Activated B cell treated with CpG ODN at 0.5 μM for 24 hours (primary cell): Measurements from ENCODE around the gene RPS28. TPM values are rescaled to one million over a fixed set of nuclear protein-coding genes. Genes with fewer than 3 reads are reported as not detected.

Source experiments
- ATAC-seq: fragments of 200-7000 bp; cut with Tn5 transposase; one replicate; pipeline ENCODE4 v1.10.0; 2021; ENCODE audit warnings: low read depth, mild to moderate bottlenecking, moderate library complexity
- CTCF ChIA-PET: fragments of 350-600 bp; sonication (Branson Sonifier 250); formaldehyde crosslinking; loops from one replicate; lab custom pipeline; 2021; ENCODE audit warnings: antibody characterized with exemption; lab: Charles Lee
- POLR2A ChIA-PET: fragments of 350-600 bp; sonication (Branson Sonifier 250); formaldehyde crosslinking; loops from one replicate; lab custom pipeline; 2021; ENCODE audit warnings: antibody characterized with exemption; lab: Charles Lee
- DNase-seq: peaks from one replicate; pipeline ENCODE4 v3.0.0; 2022
- H3K27ac Mint-ChIP-seq: one replicate; pipeline ENCODE4 v1.8.0; 2020; ENCODE audit warnings: mixed read lengths
- H3K27me3 Mint-ChIP-seq: one replicate; pipeline ENCODE4 v1.8.0; 2021; ENCODE audit warnings: mixed read lengths
- H3K36me3 Mint-ChIP-seq: one replicate; pipeline ENCODE4 v1.8.0; 2021; ENCODE audit warnings: low read depth, mixed read lengths
- H3K4me1 Mint-ChIP-seq: one replicate; pipeline ENCODE4 v1.8.0; 2021; ENCODE audit warnings: mixed read lengths
- H3K4me3 Mint-ChIP-seq: one replicate; pipeline ENCODE4 v1.8.0; 2020; ENCODE audit warnings: mild to moderate bottlenecking, mixed read lengths
- H3K9me3 Mint-ChIP-seq: one replicate; pipeline ENCODE4 v1.8.0; 2020; ENCODE audit warnings: mixed read lengths
- intact Hi-C: fragments of 100-400 bp; cut with micrococcal nuclease; formaldehyde crosslinking; loops from one replicate; pipeline ENCODE4 v1.15.1; 2024
- total RNA-seq: library from RNA; stranded (reverse); gene quantifications from 2 replicates; pipeline ENCODE4 v1.2.3, GENCODE V29; 2022
- TF ChIP-seq, protein P1 (sequence below): fragments of 200-600 bp; IDR thresholded peaks from one replicate; pipeline ENCODE4 v1.8.0; 2022; ENCODE audit warnings: antibody characterized with exemption, mild to moderate bottlenecking

Gene RPS28
- total RNA-seq, 1 donor from 2014 or later, result 3,149 TPM

DNA sequence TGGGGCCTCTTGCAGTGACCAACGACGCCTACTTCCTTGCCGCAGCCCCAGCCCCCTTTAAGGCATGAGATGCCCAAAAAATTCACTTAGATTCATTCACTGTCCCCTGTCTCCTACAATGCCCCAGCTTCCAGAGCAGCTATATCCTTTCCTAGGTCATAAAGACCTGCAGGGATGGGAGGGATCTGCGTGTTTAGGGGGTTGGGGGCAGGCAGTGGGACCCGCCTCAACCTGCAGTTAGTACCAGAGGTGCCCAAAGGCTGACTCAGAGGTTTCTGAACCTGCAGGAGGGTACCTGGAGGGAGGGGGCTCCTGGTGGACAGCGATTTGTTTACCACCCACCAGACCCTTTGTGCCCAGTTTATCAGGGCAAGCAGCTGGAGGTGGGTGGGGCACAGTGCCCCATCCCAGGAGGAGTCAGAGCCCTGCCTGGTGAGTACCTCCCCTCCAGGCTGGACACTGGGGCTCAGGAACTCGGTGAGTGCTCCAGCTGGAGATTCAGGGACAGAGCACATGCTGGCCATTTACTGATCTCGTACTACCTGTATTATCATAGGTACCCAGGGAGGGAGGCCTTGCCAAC is 10.1 kb downstream of the RPS28 start:
- no peak overlapping the region for H3K27ac Mint-ChIP-seq
- H3K4me3 Mint-ChIP-seq, result no peak overlapping the region
- DNase-seq (no peak), ATAC-seq (no peak)
- ChIA-PET CTCF (interaction anchor here (0.6 kb wide), 1 partner anchor 27 kb away, joined by 3 read pairs; no protein-coding TSS in a partner anchor), POLR2A (no interaction called here)
- H3K4me1 Mint-ChIP-seq, result peaks cover 5% of the 10 kb centered on the region
- peaks cover 17% of the 10 kb centered on the region for H3K27me3 Mint-ChIP-seq
- no peaks in the 10 kb centered on the region for H3K9me3 Mint-ChIP-seq
- TF ChIP-seq, protein P1, sequence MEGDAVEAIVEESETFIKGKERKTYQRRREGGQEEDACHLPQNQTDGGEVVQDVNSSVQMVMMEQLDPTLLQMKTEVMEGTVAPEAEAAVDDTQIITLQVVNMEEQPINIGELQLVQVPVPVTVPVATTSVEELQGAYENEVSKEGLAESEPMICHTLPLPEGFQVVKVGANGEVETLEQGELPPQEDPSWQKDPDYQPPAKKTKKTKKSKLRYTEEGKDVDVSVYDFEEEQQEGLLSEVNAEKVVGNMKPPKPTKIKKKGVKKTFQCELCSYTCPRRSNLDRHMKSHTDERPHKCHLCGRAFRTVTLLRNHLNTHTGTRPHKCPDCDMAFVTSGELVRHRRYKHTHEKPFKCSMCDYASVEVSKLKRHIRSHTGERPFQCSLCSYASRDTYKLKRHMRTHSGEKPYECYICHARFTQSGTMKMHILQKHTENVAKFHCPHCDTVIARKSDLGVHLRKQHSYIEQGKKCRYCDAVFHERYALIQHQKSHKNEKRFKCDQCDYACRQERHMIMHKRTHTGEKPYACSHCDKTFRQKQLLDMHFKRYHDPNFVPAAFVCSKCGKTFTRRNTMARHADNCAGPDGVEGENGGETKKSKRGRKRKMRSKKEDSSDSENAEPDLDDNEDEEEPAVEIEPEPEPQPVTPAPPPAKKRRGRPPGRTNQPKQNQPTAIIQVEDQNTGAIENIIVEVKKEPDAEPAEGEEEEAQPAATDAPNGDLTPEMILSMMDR, result no peak
- H3K36me3 Mint-ChIP-seq, result no peaks in the 10 kb centered on the region
- intact Hi-C loops, result no loop called here

DNA sequence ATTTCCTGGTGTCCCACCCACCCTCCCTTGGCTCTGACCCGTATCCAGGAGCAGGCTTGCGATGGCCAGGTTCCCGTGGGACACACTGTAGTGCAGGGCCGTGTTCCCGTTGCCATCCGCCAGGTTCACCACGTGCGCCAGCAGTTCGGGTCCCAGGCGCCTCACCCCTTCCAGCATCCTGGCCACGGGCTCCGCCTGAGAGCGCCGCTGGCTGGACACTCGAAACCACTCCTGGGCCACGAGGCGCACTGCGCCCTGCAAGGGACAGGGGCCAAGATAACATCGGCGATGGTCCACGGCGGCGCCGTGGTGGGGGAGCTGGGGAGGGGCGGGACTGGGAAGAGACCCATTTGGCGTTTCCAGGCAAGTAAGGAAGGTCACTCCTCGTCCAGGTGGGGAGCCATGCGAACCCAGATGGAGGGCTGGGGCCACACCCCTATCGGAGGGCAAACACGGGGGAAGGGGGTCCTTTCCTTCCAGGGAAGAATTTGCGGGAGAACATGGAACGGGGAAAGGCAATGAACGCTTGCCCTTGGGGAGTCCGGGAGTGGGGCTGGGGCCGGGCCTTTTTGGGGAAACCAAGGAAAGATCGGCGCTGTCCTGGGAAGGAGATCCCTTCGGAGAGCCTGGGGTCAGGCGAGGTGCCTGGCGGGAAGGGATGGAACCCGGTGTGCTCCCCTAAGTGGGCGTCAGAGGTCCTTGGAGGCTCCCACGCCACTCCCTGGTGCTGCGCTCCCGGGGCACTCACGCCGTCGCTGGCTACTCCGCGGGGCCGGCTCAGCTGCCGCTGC is 11.9 kb downstream of the RPS28 start:
- H3K9me3 Mint-ChIP-seq, result no peaks in the 10 kb centered on the region
- POLR2A ChIA-PET, result no interaction called here
- no peak overlapping the region for H3K27ac Mint-ChIP-seq
- H3K4me1 Mint-ChIP-seq, result peaks cover 7% of the 10 kb centered on the region
- CTCF ChIA-PET, result no interaction called here
- no peaks in the 10 kb centered on the region for H3K36me3 Mint-ChIP-seq
- ATAC-seq, result no peak
- intact Hi-C loops, result no loop called here
- H3K27me3 Mint-ChIP-seq, result peaks cover 23% of the 10 kb centered on the region
- TF ChIP-seq, protein P1, result no peak
- DNase-seq, result no peak
- no peak overlapping the region for H3K4me3 Mint-ChIP-seq

DNA sequence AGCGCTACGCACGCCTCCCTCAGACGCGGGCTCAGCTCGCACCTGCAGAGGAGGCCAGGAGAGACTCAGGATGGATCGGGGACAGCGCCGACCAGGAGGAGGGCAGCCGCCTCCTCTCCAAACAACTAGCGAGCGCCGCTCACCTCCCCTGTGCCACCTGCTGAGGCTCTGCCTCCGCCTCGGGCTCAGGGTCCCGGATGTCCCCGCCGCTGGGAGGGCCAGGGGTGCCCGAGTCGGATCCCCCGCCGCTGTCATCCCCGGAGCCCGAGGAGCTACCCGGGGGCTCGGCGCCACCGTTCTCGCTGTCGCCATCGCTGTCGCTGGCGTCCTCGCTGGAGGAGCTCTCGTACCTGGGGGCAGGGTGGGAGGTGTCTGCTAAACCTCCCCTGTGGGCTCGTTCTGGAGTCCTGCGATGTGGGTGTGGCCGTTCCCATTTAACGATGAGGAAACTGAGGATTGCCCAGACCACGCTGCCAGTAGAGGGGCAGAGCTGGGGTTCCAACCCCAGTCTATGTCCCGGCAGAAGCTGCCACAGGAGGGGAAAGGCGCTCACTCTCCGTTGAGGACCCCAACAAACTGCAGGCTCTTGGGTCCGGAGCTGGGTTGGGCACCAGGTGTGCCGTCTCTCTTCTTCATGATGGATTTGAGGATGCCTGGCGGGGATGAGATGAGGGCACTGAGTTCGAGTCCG is 12.6 kb downstream of the RPS28 start:
- no peak for DNase-seq

DNA sequence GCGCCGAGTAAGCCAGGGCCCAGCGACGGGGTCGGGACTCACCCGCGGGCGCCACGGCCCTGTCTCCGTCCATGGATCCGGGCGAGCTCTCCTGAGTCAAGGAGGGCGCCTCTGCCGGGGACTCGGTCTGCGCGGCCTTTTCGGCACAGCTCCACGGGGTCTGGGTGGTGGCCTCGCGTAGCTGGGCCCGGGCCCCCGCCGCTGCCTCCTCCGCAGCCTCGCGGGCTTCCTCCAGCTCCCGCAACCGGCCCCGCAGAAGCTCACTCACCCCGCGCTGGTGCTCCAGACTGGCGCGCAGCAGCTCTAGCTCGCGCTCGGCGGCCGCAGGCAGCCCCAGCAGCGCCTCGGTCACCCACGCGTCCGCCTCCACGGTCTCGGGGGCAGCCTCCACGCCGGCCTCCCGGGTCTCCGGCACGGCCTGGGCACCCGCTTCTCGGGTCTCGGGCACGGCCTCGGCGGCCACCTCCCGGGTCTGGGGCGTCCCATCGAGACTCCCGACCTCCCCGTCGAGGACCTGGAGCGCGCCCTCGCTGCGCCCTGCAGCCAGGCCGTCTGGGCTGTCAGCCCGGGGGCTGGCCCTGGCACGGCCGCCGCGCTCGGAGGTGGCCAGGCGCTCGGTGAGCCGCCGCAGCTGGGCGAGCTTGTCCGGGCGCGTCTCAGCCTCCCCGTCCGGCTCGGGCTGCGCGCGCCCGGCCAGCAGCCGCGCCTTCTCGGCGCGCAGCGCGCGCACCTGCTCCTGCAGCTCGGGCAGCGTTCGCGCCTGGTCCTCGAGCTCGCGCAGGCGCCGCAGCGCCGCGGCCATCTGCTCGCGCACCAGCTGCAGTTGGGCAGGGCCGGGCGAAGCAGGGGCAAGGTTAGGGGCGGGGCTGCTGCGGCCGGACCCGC is 13.4 kb downstream of the RPS28 start:
- CTCF ChIA-PET, result no interaction called here
- intact Hi-C loops, result no loop called here
- peak; percentile 38 for ATAC-seq
- H3K27ac Mint-ChIP-seq, result no peak overlapping the region
- TF ChIP-seq, protein P1, result no peak
- H3K27me3 Mint-ChIP-seq, result peaks cover 24% of the 10 kb centered on the region
- POLR2A ChIA-PET, result no interaction called here
- DNase-seq, result no peak
- H3K36me3 Mint-ChIP-seq, result no peaks in the 10 kb centered on the region
- no peaks in the 10 kb centered on the region for H3K9me3 Mint-ChIP-seq
- peaks cover 7% of the 10 kb centered on the region for H3K4me1 Mint-ChIP-seq
- no peak overlapping the region for H3K4me3 Mint-ChIP-seq

More for the DNA sequence above, 12.6 kb downstream of the RPS28 start:
- no peak overlapping the region for H3K27ac Mint-ChIP-seq
- TF ChIP-seq, protein P1, result no peak
- POLR2A ChIA-PET, result no interaction called here
- H3K4me3 Mint-ChIP-seq, result no peak overlapping the region
- CTCF ChIA-PET, result no interaction called here
- no peaks in the 10 kb centered on the region for H3K36me3 Mint-ChIP-seq
- H3K9me3 Mint-ChIP-seq, result no peaks in the 10 kb centered on the region
- ATAC-seq, result no peak
- H3K4me1 Mint-ChIP-seq, result peaks cover 7% of the 10 kb centered on the region
- intact Hi-C loops, result no loop called here
- peaks cover 22% of the 10 kb centered on the region for H3K27me3 Mint-ChIP-seq
